Esophagus mucosa (tissue), 1 donor: ENCODE measurements around the gene ARFIP1. TPM values are rescaled to one million over a fixed set of nuclear protein-coding genes. Genes with fewer than 3 reads are reported as not detected.

Experiments used
- ATAC-seq: fragments of 200-7000 bp; cut with Tn5 transposase; one replicate; pipeline ENCODE4 v1.9.1; 2020
- total RNA-seq: library from RNA; stranded (reverse); gene quantifications from one replicate; pipeline ENCODE4 v1.2.4, GENCODE V29; 2023
- donor health status: DM: yes; HTN: yes; CAD: no.

The ARFIP1 gene
- total RNA-seq, 1 donor from 2014 or later: 29.8 TPM

DNA sequence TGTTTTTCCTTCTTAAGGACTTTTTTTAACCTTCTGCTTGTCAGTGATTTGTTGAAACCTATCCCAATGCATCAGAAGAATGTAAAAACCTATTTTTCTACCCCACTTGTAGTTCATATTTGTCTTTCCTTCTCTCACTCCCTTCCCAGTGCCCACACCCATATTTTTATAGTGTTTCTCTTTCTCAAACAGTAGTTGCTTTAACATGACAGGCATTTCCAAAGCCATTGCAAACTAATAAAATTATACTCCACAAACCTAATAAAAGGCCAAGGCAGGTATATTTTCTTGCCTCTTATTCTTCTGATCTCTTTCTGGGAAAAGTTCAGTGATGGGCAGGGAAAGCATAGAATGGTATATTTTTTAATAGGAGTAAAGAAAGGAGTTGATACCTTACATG lies 120.6 kb downstream of the ARFIP1 start:
- ATAC-seq: no peak

DNA sequence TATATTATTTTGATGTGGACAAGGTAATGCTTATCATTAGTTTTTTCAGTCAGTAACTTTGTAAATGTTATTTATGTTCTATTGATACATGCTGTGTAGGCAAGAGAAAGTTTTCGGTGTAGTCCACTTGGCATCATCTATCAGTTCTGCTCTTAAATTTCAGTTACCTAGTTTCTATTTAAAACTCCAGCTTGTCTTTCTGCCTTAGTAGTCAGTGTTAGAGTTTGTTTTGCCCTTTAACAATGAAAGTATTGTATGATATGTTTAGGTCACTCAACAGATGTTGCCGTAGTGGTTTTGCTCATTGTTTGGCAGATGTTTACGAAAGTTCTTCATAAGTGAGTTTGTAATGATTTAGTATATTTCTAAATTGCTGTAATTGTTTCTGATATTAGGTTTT lies 121.5 kb downstream of the ARFIP1 start:
- no peak for ATAC-seq

- no peak for ATAC-seq
Measured at GRCh38 chr4:152903658-152904057, 123.9 kb downstream of the ARFIP1 start.

DNA sequence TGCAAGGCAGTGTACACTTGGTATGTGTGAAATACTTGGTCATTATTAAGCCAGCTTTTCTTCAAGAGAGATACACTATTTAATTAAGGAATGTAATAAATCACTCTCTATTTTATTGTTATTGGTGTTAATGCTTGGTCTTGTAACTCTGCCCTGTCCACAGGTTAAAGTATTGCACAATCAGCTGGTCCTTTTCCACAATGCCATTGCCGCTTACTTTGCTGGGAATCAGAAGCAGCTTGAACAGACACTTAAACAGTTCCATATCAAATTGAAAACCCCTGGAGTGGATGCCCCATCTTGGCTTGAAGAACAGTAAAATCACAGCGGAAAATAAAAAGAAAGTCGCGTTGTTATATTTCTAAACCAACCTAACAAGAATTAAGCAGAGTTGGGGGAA lies 130.1 kb downstream of the ARFIP1 start:
- no peak for ATAC-seq

DNA sequence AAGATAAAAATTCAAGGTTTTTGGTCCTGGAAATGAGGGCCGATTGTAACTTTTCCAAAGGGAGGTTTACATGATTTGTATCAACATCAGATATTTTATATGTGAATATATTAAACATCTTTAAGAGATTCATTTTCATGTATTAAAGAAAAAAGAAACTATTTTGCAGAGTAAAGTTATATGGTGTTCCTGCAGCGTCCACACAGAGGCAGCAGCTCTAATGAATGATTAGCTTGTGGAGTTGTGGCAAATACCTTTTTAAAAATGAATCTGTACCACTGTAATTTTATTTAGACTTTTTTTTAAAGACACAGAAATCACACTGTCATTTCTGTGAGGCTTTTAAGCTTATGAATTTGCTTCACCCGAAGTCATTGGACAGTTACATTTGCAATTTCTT lies 130.8 kb downstream of the ARFIP1 start:
- no peak for ATAC-seq

DNA sequence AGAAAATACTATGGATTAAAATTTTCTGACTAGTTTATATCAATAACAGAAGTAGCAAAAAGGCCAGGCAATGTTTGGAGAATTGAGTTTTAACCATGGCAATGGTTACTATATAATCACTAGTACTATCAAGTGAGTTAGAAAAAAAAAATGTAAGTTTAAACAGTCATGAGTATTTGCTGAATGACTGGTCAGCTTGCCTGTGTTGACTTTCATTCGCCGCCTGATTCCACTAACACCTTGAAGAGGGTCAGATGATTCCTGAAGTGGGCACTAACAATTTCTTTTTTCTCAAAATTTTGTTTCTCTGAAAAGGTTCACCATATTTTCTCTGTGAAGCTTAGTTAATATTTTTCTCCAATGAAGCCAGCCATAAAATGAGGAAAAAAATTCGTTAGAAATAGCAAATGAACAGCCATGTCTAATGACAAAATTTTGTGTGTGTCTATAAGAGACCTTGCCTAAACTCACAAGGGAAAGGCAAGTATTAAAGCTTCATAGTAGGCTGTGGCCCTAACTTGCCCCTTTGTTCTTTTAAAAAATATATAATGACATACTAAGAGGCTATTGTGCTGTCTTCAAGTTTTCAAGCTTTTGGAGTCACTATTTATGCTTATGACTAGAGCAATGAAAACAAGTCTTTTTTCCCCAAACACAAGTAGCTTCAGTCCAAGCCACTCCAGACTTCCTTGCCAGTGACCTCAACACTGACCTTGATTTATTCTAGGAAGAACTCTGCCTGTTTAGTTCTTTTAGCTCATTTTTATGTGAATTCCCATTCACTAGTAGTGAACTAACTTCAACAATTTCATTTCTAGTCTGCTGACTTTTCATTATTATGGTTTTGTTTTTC lies 138.0 kb downstream of the ARFIP1 start:
- ATAC-seq: no peak

GRCh38 chr4:152919826-152920225 lies 140.1 kb downstream of the ARFIP1 start:
- ATAC-seq: no peak

- no peak for ATAC-seq
Measured at GRCh38 chr4:152920768-152921167, 141.0 kb downstream of the ARFIP1 start.

DNA sequence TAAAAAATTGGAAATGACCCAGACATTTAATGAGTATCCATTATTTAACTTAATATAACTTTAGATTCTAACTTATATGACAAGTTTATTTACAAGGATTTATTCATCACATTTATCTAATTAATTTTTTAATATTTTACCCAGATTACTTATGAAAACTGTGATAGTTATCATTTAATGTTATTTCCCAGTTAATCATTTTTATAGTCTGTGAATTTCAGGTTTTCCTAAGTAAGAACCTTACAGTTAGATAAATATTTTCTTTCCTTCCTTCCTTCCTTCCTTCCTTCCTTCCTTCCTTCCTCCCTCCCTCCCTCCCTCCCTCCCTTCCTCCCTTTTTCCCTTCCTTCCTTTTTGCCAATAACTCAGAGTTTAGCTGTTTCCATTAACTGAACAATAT lies 141.5 kb downstream of the ARFIP1 start:
- ATAC-seq: no peak

DNA sequence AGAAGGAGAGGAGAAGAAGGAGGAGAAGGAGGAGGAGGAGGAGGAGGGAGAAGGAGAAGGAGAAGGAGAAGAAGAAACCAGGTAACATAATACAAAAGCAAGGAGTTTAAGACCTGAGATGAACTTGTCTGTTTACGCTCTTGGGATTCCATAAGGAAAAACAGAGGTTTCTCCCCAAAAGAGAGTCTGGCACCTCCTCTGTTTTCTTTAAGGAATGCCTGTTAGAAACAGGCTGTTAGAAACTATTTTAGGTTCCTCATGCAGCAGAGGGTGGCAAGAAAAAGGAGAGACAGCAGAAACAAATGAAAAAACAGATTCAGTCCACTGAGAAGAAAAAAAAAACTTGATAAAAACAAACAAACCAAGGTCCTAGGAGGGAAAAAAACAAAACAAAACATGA lies 146.1 kb downstream of the ARFIP1 start:
- ATAC-seq: no peak

DNA sequence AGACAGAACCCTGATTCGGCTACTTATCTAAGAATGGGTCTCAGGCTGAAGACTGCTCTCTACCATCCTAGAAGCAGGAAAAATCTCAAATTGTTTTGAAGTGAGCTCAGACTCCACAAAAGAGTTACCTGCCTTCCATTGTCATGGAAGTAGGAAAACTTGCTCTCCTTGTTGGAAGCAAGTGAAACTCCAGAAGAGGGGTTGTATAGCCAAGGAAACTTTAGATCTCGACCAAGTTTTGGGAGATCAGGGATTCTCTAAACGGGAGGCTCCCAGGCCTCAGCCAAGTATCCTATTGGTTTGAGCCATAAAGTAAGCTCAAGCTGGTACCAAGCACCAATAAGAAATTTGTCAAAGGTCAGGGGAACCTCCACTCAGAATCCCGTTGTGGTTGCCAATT lies 147.2 kb downstream of the ARFIP1 start:
- no peak for ATAC-seq

DNA sequence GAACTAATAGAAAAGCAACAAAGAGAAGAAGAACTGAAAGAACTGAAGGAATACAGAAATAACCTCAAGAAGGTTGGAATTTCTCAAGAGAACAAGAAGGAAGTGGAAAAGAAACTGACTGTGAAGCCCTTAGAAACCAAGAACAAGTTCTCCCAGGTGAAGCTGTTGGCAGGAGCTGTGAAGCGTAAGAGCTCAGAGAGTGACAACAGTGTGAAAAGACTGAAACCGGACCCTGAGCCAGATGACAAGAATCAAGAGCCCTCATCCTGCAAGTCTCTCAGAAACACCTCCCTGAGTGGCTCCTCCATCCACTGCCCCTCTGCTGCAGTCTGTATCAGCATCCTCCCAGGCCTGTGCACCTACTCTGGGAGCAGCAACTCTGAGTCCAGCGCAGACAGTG lies 148.0 kb downstream of the ARFIP1 start:
- ATAC-seq: no peak

GRCh38 chr4:152928286-152928685 lies 148.5 kb downstream of the ARFIP1 start:
- ATAC-seq: no peak

DNA sequence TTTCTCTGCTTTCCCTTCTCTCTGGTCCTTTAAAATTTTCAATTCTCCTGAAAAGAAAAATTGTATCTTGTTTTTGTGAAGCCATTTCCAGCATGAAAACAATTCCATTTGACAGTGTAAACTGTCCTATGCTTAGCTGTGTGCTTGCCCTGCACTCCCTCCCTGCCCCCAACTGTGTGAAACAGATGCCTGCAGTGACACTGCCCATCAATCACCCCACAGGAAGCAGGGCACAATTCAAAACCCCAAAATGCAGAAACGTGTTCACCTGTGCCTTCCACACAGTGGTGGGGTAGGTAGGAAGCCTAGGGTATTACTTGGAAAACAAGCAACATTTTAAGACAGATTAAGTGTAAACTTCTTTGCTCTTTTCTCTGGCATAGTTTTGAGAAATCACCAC lies 150.1 kb downstream of the ARFIP1 start:
- ATAC-seq: no peak

- peak; percentile 59 for ATAC-seq
Measured at GRCh38 chr4:152935143-152935542, 155.4 kb downstream of the ARFIP1 start.

- peak; percentile 91 for ATAC-seq
Measured at GRCh38 chr4:152935631-152936445, 156.1 kb downstream of the ARFIP1 start, which contains the start of gene FHDC1. Gene FHDC1, plus strand, starts transcription at chr4:152936323. Its CDS starts 6,735 bp downstream, at chr4:152943058.

GRCh38 chr4:152936446-152937335 lies 156.9 kb downstream of the ARFIP1 start:
- peak; percentile 31 for ATAC-seq

GRCh38 chr4:152937336-152938236 lies 157.8 kb downstream of the ARFIP1 start:
- peak; percentile 53 for ATAC-seq

- no peak for ATAC-seq
Measured at GRCh38 chr4:152938237-152938947, 158.6 kb downstream of the ARFIP1 start.

GRCh38 chr4:152939621-152940020 lies 159.9 kb downstream of the ARFIP1 start:
- ATAC-seq: no peak

- ATAC-seq: no peak
Measured at GRCh38 chr4:152940461-152940860, 160.7 kb downstream of the ARFIP1 start.
